IMR-90 (cell line): ENCODE data around the gene CREB5. TPM values are rescaled to one million over a fixed set of nuclear protein-coding genes. Genes with fewer than 3 reads are reported as not detected.

Experiments
- ATAC-seq: fragments of 200-7000 bp; cut with Tn5 transposase; 2 replicates; pipeline ENCODE4 v1.9.1; 2020; ENCODE audit warnings: low read depth, mild to moderate bottlenecking, moderate library complexity
- BruUV-seq: library from RNA; stranded (reverse); fragments of 400-500 nt; replicated peaks from 2 replicates; lab custom pipeline; 2021; lab: Mats Ljungman, UMichigan
- CTCF ChIA-PET: fragments of 300-600 bp; formaldehyde crosslinking; extraction: SDS; loops from one replicate; lab custom pipeline; 2021; ENCODE audit warnings: antibody characterized with exemption; lab: Yijun Ruan, JAX
- POLR2A ChIA-PET: fragments of 300-600 bp; sonication (Branson Sonifier 250); formaldehyde crosslinking; loops from one replicate; lab custom pipeline; 2022; ENCODE audit warnings: antibody characterized with exemption; ENCODE audit not compliant: unreplicated experiment; lab: Charles Lee
- DNase-seq: peaks from one replicate; pipeline ENCODE4 v3.0.0; 2013
- H2AFZ ChIP-seq: replicated peaks from 2 replicates; pipeline ENCODE3; 2013; ENCODE audit warnings: low read length, mild to moderate bottlenecking; ENCODE audit not compliant: poor library complexity
- H2AK5ac ChIP-seq: 2 replicates; pipeline ENCODE4 v1.6.1; 2013; ENCODE audit warnings: low read depth, low read length, inconsistent platforms
- H2AK9ac ChIP-seq: replicated peaks from 2 replicates; pipeline ENCODE3; 2013; ENCODE audit warnings: mild to moderate bottlenecking, low read depth, low read length, moderate library complexity; ENCODE audit not compliant: poor library complexity
- H2BK120ac ChIP-seq: 2 replicates; pipeline ENCODE4 v1.6.1; 2013; ENCODE audit warnings: low read depth, low read length, inconsistent platforms
- H2BK15ac ChIP-seq: 3 replicates; pipeline ENCODE4 v1.6.1; 2013; ENCODE audit warnings: low read depth, low read length, inconsistent platforms
- H2BK20ac ChIP-seq: 2 replicates; pipeline ENCODE4 v1.6.1; 2013; ENCODE audit warnings: low read depth, mild to moderate bottlenecking, inconsistent platforms, low read length, moderate library complexity
- H2BK5ac ChIP-seq: 2 replicates; pipeline ENCODE4 v1.6.1; 2013; ENCODE audit warnings: mild to moderate bottlenecking, low read depth, low read length, inconsistent platforms; ENCODE audit not compliant: poor library complexity, severe bottlenecking
- H3K14ac ChIP-seq: replicated peaks from 2 replicates; pipeline ENCODE4 v1.6.1; 2013; ENCODE audit warnings: low read depth, low read length, inconsistent platforms
- H3K18ac ChIP-seq: 2 replicates; pipeline ENCODE4 v1.6.1; 2013; ENCODE audit warnings: low read depth, low read length, control low read depth
- H3K23ac ChIP-seq: 2 replicates; pipeline ENCODE4 v1.6.1; 2013; ENCODE audit warnings: low read depth, low read length, inconsistent platforms
- H3K27ac ChIP-seq: 2 replicates; pipeline ENCODE4 v1.5.1; 2013; ENCODE audit warnings: mild to moderate bottlenecking, control low read depth, low read length; ENCODE audit not compliant: insufficient read depth
- H3K27me3 ChIP-seq: 2 replicates; pipeline ENCODE4 v1.6.1; 2013; ENCODE audit warnings: low read length; ENCODE audit not compliant: control insufficient read depth, insufficient read depth
- H3K36me3 ChIP-seq: 2 replicates; pipeline ENCODE4 v1.6.1; 2013; ENCODE audit warnings: low read length, mixed read lengths; ENCODE audit not compliant: control insufficient read depth, insufficient read depth
- H3K4ac ChIP-seq: 2 replicates; pipeline ENCODE4 v1.6.1; 2013; ENCODE audit warnings: low read depth, low read length, inconsistent platforms
- H3K4me1 ChIP-seq: 2 replicates; pipeline ENCODE4 v1.6.1; 2013; ENCODE audit warnings: low read length, mixed read lengths; ENCODE audit not compliant: control insufficient read depth, insufficient read depth
- H3K4me2 ChIP-seq: 2 replicates; pipeline ENCODE4 v1.6.1; 2013; ENCODE audit warnings: low read depth, mild to moderate bottlenecking, control low read depth, low read length, moderate library complexity
- H3K4me3 ChIP-seq: 2 replicates; pipeline ENCODE4 v1.5.1; 2013; ENCODE audit warnings: low read depth, mild to moderate bottlenecking, control low read depth, low read length, moderate library complexity; ENCODE audit not compliant: insufficient read depth
- H3K56ac ChIP-seq: 2 replicates; pipeline ENCODE4 v1.6.1; 2013; ENCODE audit warnings: low read length, inconsistent platforms; ENCODE audit not compliant: insufficient read depth; ENCODE audit errors: extremely low read depth
- H3K79me1 ChIP-seq, 2 experiments: 2 replicates each; pipeline ENCODE4 v1.6.1; 2013; ENCODE audit warnings: low read length in 2 of 2, inconsistent platforms in 1 of 2, low read depth in 1 of 2
- H3K9ac ChIP-seq: 2 replicates; pipeline ENCODE4 v1.6.1; 2013; ENCODE audit warnings: low read depth, low read length, control low read depth
- H3K9me1 ChIP-seq: 2 replicates; pipeline ENCODE4 v1.6.1; 2013; ENCODE audit warnings: low read length, inconsistent platforms; ENCODE audit not compliant: insufficient read depth
- H3K9me3 ChIP-seq: 2 replicates; pipeline ENCODE4 v1.6.1; 2013; ENCODE audit warnings: low read length; ENCODE audit not compliant: control insufficient read depth, insufficient read depth
- H4K20me1 ChIP-seq: 2 replicates; pipeline ENCODE4 v1.6.1; 2013; ENCODE audit warnings: low read length, inconsistent platforms; ENCODE audit not compliant: insufficient read depth
- H4K5ac ChIP-seq: 2 replicates; pipeline ENCODE4 v1.6.1; 2013; ENCODE audit warnings: mild to moderate bottlenecking, low read depth, low read length, control low read depth
- H4K8ac ChIP-seq, 2 experiments: 2 replicates each; pipeline ENCODE4 v1.6.1; 2013; ENCODE audit warnings: low read depth in 2 of 2, low read length in 2 of 2, control low read depth in 1 of 2, inconsistent platforms in 1 of 2
- H4K91ac ChIP-seq: 2 replicates; pipeline ENCODE4 v1.6.1; 2013; ENCODE audit warnings: low read depth, low read length, inconsistent platforms; ENCODE audit not compliant: insufficient read depth
- CEBPB ChIP-seq: IDR thresholded peaks from 2 replicates; pipeline ENCODE4 v1.6.1; 2012; ENCODE audit warnings: low read depth, low read length, improper control_type of control experiment
- ELK1 ChIP-seq: fragments of 150-350 bp; IDR thresholded peaks from 2 replicates; pipeline ENCODE4 v1.6.1; 2016; ENCODE audit warnings: low read depth, mild to moderate bottlenecking, low read length, moderate library complexity, borderline replicate concordance
- FOS ChIP-seq: fragments of 150-350 bp; IDR thresholded peaks from 2 replicates; pipeline ENCODE4 v1.6.1; 2016; ENCODE audit warnings: low read depth, low read length
- MAZ ChIP-seq: IDR thresholded peaks from 2 replicates; pipeline ENCODE4 v1.6.1; 2012; ENCODE audit warnings: low read depth, mild to moderate bottlenecking, low read length, improper control_type of control experiment, moderate library complexity, borderline replicate concordance
- NFE2L2 ChIP-seq: fragments of 150-350 bp; IDR thresholded peaks from 2 replicates; pipeline ENCODE4 v1.6.1; 2016; ENCODE audit warnings: low read depth, mild to moderate bottlenecking, low read length
- POLR2A ChIP-seq: IDR thresholded peaks from 2 replicates; pipeline ENCODE4 v1.6.1; 2012; ENCODE audit warnings: mild to moderate bottlenecking, low read depth, low read length
- RAD21 ChIP-seq: IDR thresholded peaks from 2 replicates; pipeline ENCODE4 v1.6.1; 2012; ENCODE audit warnings: low read length, improper control_type of control experiment
- RCOR1 ChIP-seq: IDR thresholded peaks from 2 replicates; pipeline ENCODE4 v1.6.1; 2012; ENCODE audit warnings: mild to moderate bottlenecking, low read length, improper control_type of control experiment; ENCODE audit not compliant: insufficient replicate concordance
- USF2 ChIP-seq: fragments of 150-350 bp; IDR thresholded peaks from 2 replicates; pipeline ENCODE4 v1.6.1; 2017; ENCODE audit warnings: mild to moderate bottlenecking, antibody characterized with exemption, low read length, low read depth
- WGBS, 2 experiments: methylation state at CpG; one replicate each; pipeline versions ENCODE4 v1.1.5 to v1.1.7; 2013; ENCODE audit warnings: missing lambda C conversion rate in 2 of 2; ENCODE audit not compliant: insufficient read length in 1 of 2; ENCODE audit errors: extremely low coverage in 2 of 2; 5-methylcytosine and 5-hydroxymethylcytosine counted together
- dilution Hi-C: fragments of 300-500 bp; cut with HindIII; formaldehyde crosslinking; loops from one replicate; pipeline ENCODE4 v1.14.3; 2018; ENCODE audit warnings: low sequenced_read_pairs; ENCODE audit not compliant: unreplicated experiment
- in situ Hi-C: fragments of 300-500 bp; cut with MboI; formaldehyde crosslinking; loops from 3 replicates; pipeline ENCODE4 v1.14.3; 2019; ENCODE audit warnings: low sequenced_read_pairs, inconsistent platforms, mixed read lengths
- intact Hi-C: fragments of 100-400 bp; cut with micrococcal nuclease; formaldehyde crosslinking; loops from 2 replicates; pipeline ENCODE4 v1.10.0; 2022
- polyA plus RNA-seq, 3 experiments: library from polyadenylated mRNA; depleted of rRNA; stranded (reverse); fragments of >200 nt; gene quantifications; 2 replicates each; pipeline ENCODE4 v1.2.3, GENCODE V29; 2012; ENCODE audit warnings: low replicate concordance in 1 of 3
- total RNA-seq: library from RNA; depleted of rRNA; stranded (reverse); fragments of >200 nt; gene quantifications from 2 replicates; pipeline ENCODE4 v1.2.3, GENCODE V29; 2012

The CREB5 gene
- total and polyA plus RNA-seq, 2 of the 4 experiments (the other 2 are of a cell fraction), result 7.3 to 13.1 TPM

GRCh38 chr7:28484606-28484935 is 72.3 kb downstream of the CREB5 start:
- no peaks in the 10 kb centered on the region for H3K79me1 ChIP-seq
- no peak overlapping the region for H2AK5ac ChIP-seq
- H3K4ac ChIP-seq, result no peak overlapping the region
- no peak overlapping the region for H2BK20ac ChIP-seq
- no peaks in the 10 kb centered on the region for H3K27me3 ChIP-seq
- no peak overlapping the region for H2BK120ac ChIP-seq
- H3K36me3 ChIP-seq, result no peaks in the 10 kb centered on the region
- intact Hi-C loops, result loop anchor here (5.0 kb wide), 1 partner anchor 48 kb away; no protein-coding TSS in a partner anchor
- no peak overlapping the region for H3K4me3 ChIP-seq
- H3K9me3 ChIP-seq, result no peaks in the 10 kb centered on the region
- ChIA-PET POLR2A (no interaction called here), CTCF (no interaction called here)
- TF ChIP-seq NFE2L2, result no peak
- TF ChIP-seq FOS, result no peak
- TF ChIP-seq RCOR1, result no peak
- TF ChIP-seq MAZ, result no peak
- TF ChIP-seq USF2, result no peak
- no peak for TF ChIP-seq RAD21
- TF ChIP-seq ELK1, result no peak
- no peak for TF ChIP-seq POLR2A
- TF ChIP-seq CEBPB, result no peak
- dilution Hi-C loops, result no loop called here
- H4K8ac ChIP-seq, result no peak overlapping the region
- H3K27ac ChIP-seq, result no peak overlapping the region
- H2BK15ac ChIP-seq, result no peak overlapping the region
- no peak for ATAC-seq
- H4K5ac ChIP-seq, result no peak overlapping the region
- H4K91ac ChIP-seq, result no peak overlapping the region
- no peak for DNase-seq
- no peaks in the 10 kb centered on the region; the same call in 1 of the 2 replicates for H3K9me1 ChIP-seq
- H3K23ac ChIP-seq, result no peak overlapping the region
- no peak overlapping the region for H3K56ac ChIP-seq
- no peak overlapping the region for H3K4me2 ChIP-seq
- H3K14ac ChIP-seq, result no peak overlapping the region
- peaks cover 7% of the 10 kb centered on the region for H3K4me1 ChIP-seq
- H3K18ac ChIP-seq, result no peak overlapping the region; the same call in 1 of the 2 replicates
- no peak overlapping the region for H2AFZ ChIP-seq
- WGBS, 2 experiments, result no CpG with 5 or more reads among the region's 4 CpGs
- no peaks in the 10 kb centered on the region for H4K20me1 ChIP-seq
- no peak overlapping the region for H3K9ac ChIP-seq
- no peak overlapping the region for H2AK9ac ChIP-seq
- H2BK5ac ChIP-seq, result no peak overlapping the region
- in situ Hi-C loops, result no loop called here
- no TSS peak for BruUV-seq
